SKM-1 treated with dmso at 0.1 percent for 144 hours (cell line): Measurements from ENCODE around the gene GABBR2.

ENCODE experiments used
- DNase-seq: peaks from one replicate; lab custom pipeline; 2025; ENCODE audit not compliant: unreplicated experiment; lab: John Stamatoyannopoulos, UW

The GABBR2 gene

GRCh38 chr9:98708933-98709911 lies at the start of gene GABBR2:
GABBR2 (minus strand) TSS chr9:98708935; CDS start chr9:98708737, 198 bp downstream.
- no peak for DNase-seq

- DNase-seq: no peak
These were observed 46.4 kb upstream of the GABBR2 start for GRCh38 chr9:98755006-98755618.

- DNase-seq: no peak
These were observed 42.5 kb upstream of the GABBR2 start for GRCh38 chr9:98751210-98751609.

- peak; percentile 45 for DNase-seq
These were observed 41.8 kb upstream of the GABBR2 start for GRCh38 chr9:98750364-98751060.

GRCh38 chr9:98747476-98747875 lies 38.7 kb upstream of the GABBR2 start:
- DNase-seq: no peak

- no peak for DNase-seq
These were observed 36.7 kb upstream of the GABBR2 start for GRCh38 chr9:98745470-98745869.

GRCh38 chr9:98743818-98744611 lies 35.3 kb upstream of the GABBR2 start:
- DNase-seq: no peak

GRCh38 chr9:98743329-98743728 lies 34.6 kb upstream of the GABBR2 start:
- no peak for DNase-seq

- DNase-seq: no peak
These were observed 33.9 kb upstream of the GABBR2 start for GRCh38 chr9:98742325-98743280.

GRCh38 chr9:98740226-98740881 lies 31.6 kb upstream of the GABBR2 start:
- DNase-seq: no peak

- DNase-seq: no peak
These were observed 30.0 kb upstream of the GABBR2 start for GRCh38 chr9:98738741-98739140.

GRCh38 chr9:98736226-98736625 lies 27.5 kb upstream of the GABBR2 start:
- DNase-seq: no peak

GRCh38 chr9:98732801-98733200 lies 24.1 kb upstream of the GABBR2 start:
- no peak for DNase-seq

GRCh38 chr9:98732091-98732490 lies 23.4 kb upstream of the GABBR2 start:
- DNase-seq: no peak

GRCh38 chr9:98730871-98731270 lies 22.1 kb upstream of the GABBR2 start:
- DNase-seq: no peak

- no peak for DNase-seq
These were observed 19.8 kb upstream of the GABBR2 start for GRCh38 chr9:98728500-98728899.

GRCh38 chr9:98727428-98727827 lies 18.7 kb upstream of the GABBR2 start:
- no peak for DNase-seq

- DNase-seq: peak; percentile 75
These were observed 18.0 kb upstream of the GABBR2 start for GRCh38 chr9:98726735-98727134.
